HL-60 (cell line): ENCODE data around the gene SLC22A8.

Experiments used
- DNase-seq, 2 experiments: peaks; one replicate each; pipeline ENCODE4 v3.0.0-alpha.2; 2010 to 2020; ENCODE audit warnings: low read depth in 1 of 2, low spot score in 1 of 2
- H3K27ac ChIP-seq: fragments of 250-450 bp; sonication (Bioruptor Pico); replicated peaks from 2 replicates; pipeline ENCODE4 v1.5.1; 2020; ENCODE audit warnings: mild to moderate bottlenecking, moderate library complexity
- H3K27me3 ChIP-seq: fragments of 250-450 bp; sonication (Bioruptor Pico); 2 replicates; pipeline ENCODE4 v1.5.1; 2021; ENCODE audit warnings: mild to moderate bottlenecking, moderate library complexity; ENCODE audit not compliant: insufficient read depth, poor library complexity, severe bottlenecking
- H3K4me3 ChIP-seq: replicated peaks from 2 replicates; pipeline ENCODE4 v1.5.1; 2011; ENCODE audit warnings: mild to moderate bottlenecking, control low read depth, low read length; ENCODE audit not compliant: insufficient read depth
- CTCF ChIP-seq: IDR thresholded peaks from one replicate; pipeline ENCODE4 v1.5.1; 2011; ENCODE audit warnings: low read length, control low read depth, inconsistent platforms; ENCODE audit not compliant: insufficient read depth
- GABPA ChIP-seq: IDR thresholded peaks from 2 replicates; pipeline ENCODE4 v1.6.1; 2012; ENCODE audit warnings: low read depth
- POLR2AphosphoS5 ChIP-seq: IDR thresholded peaks from 2 replicates; pipeline ENCODE4 v1.6.1; 2012; ENCODE audit warnings: low read depth
- REST ChIP-seq: IDR thresholded peaks from 2 replicates; pipeline ENCODE4 v1.6.1; 2012; ENCODE audit warnings: low read depth; ENCODE audit not compliant: insufficient replicate concordance
- SPI1 ChIP-seq: IDR thresholded peaks from 2 replicates; pipeline ENCODE4 v1.6.1; 2012; ENCODE audit warnings: low read depth, mild to moderate bottlenecking, borderline replicate concordance

Gene SLC22A8

GRCh38 chr11:63014408-63015055 is 1.1 kb downstream of the SLC22A8 start:
- TF ChIP-seq POLR2AphosphoS5: no peak
- TF ChIP-seq SPI1: no peak
- TF ChIP-seq REST: no peak
- no peak for TF ChIP-seq CTCF
- no peak for TF ChIP-seq GABPA
- no peak for DNase-seq
- Histone ChIP-seq H3K27me3 (peaks cover 3% of the 10 kb centered on the region), H3K27ac (no peak overlapping the region), H3K4me3 (no peak overlapping the region)

- DNase-seq: no peak
- H3K27ac ChIP-seq: no peak overlapping the region
- TF ChIP-seq CTCF (no peak), SPI1 (no peak), REST (no peak), GABPA (no peak), POLR2AphosphoS5 (no peak)
- no peak overlapping the region for H3K4me3 ChIP-seq
- peaks cover 3% of the 10 kb centered on the region for H3K27me3 ChIP-seq
Observed at GRCh38 chr11:63012839-63013238, 2.8 kb downstream of the SLC22A8 start.

- no peak for TF ChIP-seq GABPA
- TF ChIP-seq CTCF: no peak
- no peak for TF ChIP-seq SPI1
- no peak for TF ChIP-seq REST
- TF ChIP-seq POLR2AphosphoS5: no peak
- DNase-seq: no peak
Observed at GRCh38 chr11:63012430-63012829, 3.2 kb downstream of the SLC22A8 start.

More at GRCh38 chr11:63012430-63012829, 3.2 kb downstream of the SLC22A8 start:
- no peak overlapping the region for H3K27ac ChIP-seq
- no peak overlapping the region for H3K4me3 ChIP-seq
- H3K27me3 ChIP-seq: peaks cover 3% of the 10 kb centered on the region
